Glomerular visceral epithelial cell (primary cell): ENCODE measurements around the gene STARD7.
"Not testable (repeated sequence)": the region's sequence is repeated elsewhere in the genome, so short reads cannot be mapped to it uniquely, and the experiment has no call there.

Source experiments
- DNase-seq: peaks from one replicate; pipeline ENCODE4 v3.0.0-alpha.2; 2016; ENCODE audit errors: extremely low spot score

Gene STARD7

GRCh38 chr2:96208143-96209010 is at the start of gene STARD7:
Gene STARD7, minus strand, starts transcription at chr2:96208827. Its CDS starts 393 bp downstream, at chr2:96208434.
- DNase-seq, result peak; percentile 99

- not testable (repeated sequence) for DNase-seq
These were observed 49.1 kb upstream of the STARD7 start for GRCh38 chr2:96257744-96258143.

- no peak for DNase-seq
These were observed 48.0 kb upstream of the STARD7 start for GRCh38 chr2:96256611-96257113.

GRCh38 chr2:96254571-96254970 is 45.9 kb upstream of the STARD7 start:
- no peak for DNase-seq

GRCh38 chr2:96253006-96253405 is 44.4 kb upstream of the STARD7 start:
- no peak for DNase-seq

GRCh38 chr2:96252526-96252925 is 43.9 kb upstream of the STARD7 start:
- no peak for DNase-seq

- DNase-seq, result peak; percentile 96
These were observed 43.2 kb upstream of the STARD7 start for GRCh38 chr2:96251721-96252292.

GRCh38 chr2:96250188-96250587 is 41.6 kb upstream of the STARD7 start:
- no peak for DNase-seq

- DNase-seq, result no peak
These were observed 41.0 kb upstream of the STARD7 start for GRCh38 chr2:96249654-96250053.

GRCh38 chr2:96248624-96249023 is 40.0 kb upstream of the STARD7 start:
- DNase-seq, result no peak

- no peak for DNase-seq
These were observed 39.3 kb upstream of the STARD7 start for GRCh38 chr2:96247896-96248295.

- DNase-seq, result no peak
These were observed 38.4 kb upstream of the STARD7 start for GRCh38 chr2:96247009-96247408.

GRCh38 chr2:96245609-96246390 is 37.2 kb upstream of the STARD7 start:
- no peak for DNase-seq

- DNase-seq, result no peak
These were observed 35.2 kb upstream of the STARD7 start for GRCh38 chr2:96243843-96244242.

- peak; percentile 49 for DNase-seq
These were observed 33.4 kb upstream of the STARD7 start for GRCh38 chr2:96241900-96242611.

GRCh38 chr2:96241227-96241626 is 32.6 kb upstream of the STARD7 start:
- no peak for DNase-seq

GRCh38 chr2:96240341-96241038 is 31.9 kb upstream of the STARD7 start:
- no peak for DNase-seq

GRCh38 chr2:96239745-96240264 is 31.2 kb upstream of the STARD7 start:
- no peak for DNase-seq

GRCh38 chr2:96239091-96239490 is 30.5 kb upstream of the STARD7 start:
- no peak for DNase-seq

- DNase-seq, result no peak
These were observed 29.6 kb upstream of the STARD7 start for GRCh38 chr2:96238266-96238665.

GRCh38 chr2:96236882-96237281 is 28.3 kb upstream of the STARD7 start:
- DNase-seq, result no peak
